Measurements from ENCODE around the gene DHDDS.
A peak's percentile ranks its signal among the peaks of the same experiment; 100 is the strongest.
"Not testable (repeated sequence)": the region's sequence is repeated elsewhere in the genome, so short reads cannot be mapped to it uniquely, and the experiment has no call there.

DHDDS gene

GRCh38 chr1:26476958-26477357 is 44.8 kb downstream of the DHDDS start:
- DNase-seq: no peak

- DNase-seq: peak; percentile 27
Observed at GRCh38 chr1:26477446-26478152, 45.5 kb downstream of the DHDDS start.

- no peak for DNase-seq
Observed at GRCh38 chr1:26478159-26478558, 46.0 kb downstream of the DHDDS start.

- DNase-seq: no peak
Observed at GRCh38 chr1:26478988-26479387, 46.9 kb downstream of the DHDDS start.

- peak; percentile 83 for DNase-seq
Observed at GRCh38 chr1:26482921-26483320, 50.8 kb downstream of the DHDDS start.

GRCh38 chr1:26483980-26484379 is 51.9 kb downstream of the DHDDS start:
- DNase-seq: peak; percentile 78

- no peak for DNase-seq
Observed at GRCh38 chr1:26490155-26490554, 58.0 kb downstream of the DHDDS start.

DNA sequence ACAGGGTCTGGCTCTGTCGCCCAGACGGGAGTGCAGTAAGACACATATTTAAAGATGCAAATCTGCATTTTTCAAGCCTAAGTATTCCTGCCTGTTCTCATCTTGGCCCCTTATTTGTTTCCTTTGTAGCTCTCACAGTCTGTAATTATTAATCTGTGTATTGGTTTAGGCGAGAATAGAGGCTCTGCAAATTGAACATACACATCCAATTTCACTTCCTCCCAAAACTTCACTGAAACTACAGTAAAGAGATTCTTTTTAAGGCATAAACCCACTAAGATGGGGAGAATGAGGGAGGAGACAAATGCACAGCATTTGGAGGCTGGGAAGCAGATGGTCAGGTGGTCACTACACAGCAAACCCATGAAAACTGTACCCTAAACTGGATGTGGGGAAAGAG is 61.1 kb downstream of the DHDDS start:
- DNase-seq: no peak

- no peak for DNase-seq
Observed at GRCh38 chr1:26493938-26494337, 61.8 kb downstream of the DHDDS start.

DNA sequence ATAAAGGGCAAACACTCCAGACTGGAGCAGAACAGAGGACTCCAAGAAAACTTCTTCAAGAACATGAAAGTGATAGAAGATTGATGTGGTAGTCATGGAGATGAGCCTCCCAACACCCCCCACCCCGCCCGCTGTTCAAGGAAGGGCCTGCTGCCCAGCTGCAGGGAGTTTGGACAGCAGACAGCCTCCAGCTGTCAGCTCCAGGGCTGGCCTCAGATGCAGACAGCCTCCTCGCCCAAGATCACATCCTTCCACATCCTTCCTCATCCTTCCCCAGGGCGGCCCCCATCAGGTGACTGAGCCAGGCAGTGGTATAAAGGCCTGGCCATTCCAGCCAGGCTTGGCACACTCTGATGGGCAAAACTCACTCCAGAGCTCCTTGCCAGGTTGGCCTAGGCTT is 64.7 kb downstream of the DHDDS start:
- DNase-seq: no peak

GRCh38 chr1:26498894-26499293 is 66.8 kb downstream of the DHDDS start:
- DNase-seq: no peak

DNA sequence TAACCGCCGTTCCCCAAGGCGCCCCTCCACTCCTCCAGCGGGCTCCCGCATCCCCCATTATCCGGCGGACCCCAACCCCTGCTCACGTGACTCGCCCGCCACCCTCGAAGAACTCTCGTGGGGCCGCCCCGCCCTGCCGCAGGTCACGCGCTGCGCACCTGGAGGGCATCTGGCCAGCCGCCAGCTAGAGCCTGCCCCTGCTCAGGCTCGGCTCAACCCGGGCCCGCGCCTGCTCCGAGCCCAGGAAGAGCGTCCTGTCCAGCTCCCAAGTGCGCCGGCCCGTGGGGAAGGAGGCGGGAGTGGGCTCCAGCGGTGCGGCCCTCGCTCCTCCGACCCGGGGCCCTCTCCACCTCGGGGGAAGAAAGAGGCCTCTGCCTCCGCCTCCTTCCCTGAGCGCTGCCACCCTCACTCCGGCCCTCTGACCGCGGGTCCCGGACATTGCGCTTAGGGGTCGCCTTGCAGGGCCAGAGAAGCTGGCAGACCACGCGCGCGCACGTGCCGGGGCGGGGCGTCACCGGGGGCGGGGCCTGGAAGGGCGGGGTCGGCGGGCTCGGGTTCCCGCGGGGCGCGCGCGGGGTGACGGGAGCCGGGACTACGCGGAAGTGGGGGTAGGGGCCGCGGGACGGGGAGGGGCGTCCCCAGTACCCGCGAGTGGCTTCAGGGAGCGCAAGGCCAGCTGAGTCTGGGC is 68.5 kb downstream of the DHDDS start:
- DNase-seq: no peak

- DNase-seq: peak; percentile 35
Observed at GRCh38 chr1:26510711-26511110, 78.6 kb downstream of the DHDDS start.

- DNase-seq: not testable (repeated sequence)
Observed at GRCh38 chr1:26515836-26516235, 83.7 kb downstream of the DHDDS start.

DNA sequence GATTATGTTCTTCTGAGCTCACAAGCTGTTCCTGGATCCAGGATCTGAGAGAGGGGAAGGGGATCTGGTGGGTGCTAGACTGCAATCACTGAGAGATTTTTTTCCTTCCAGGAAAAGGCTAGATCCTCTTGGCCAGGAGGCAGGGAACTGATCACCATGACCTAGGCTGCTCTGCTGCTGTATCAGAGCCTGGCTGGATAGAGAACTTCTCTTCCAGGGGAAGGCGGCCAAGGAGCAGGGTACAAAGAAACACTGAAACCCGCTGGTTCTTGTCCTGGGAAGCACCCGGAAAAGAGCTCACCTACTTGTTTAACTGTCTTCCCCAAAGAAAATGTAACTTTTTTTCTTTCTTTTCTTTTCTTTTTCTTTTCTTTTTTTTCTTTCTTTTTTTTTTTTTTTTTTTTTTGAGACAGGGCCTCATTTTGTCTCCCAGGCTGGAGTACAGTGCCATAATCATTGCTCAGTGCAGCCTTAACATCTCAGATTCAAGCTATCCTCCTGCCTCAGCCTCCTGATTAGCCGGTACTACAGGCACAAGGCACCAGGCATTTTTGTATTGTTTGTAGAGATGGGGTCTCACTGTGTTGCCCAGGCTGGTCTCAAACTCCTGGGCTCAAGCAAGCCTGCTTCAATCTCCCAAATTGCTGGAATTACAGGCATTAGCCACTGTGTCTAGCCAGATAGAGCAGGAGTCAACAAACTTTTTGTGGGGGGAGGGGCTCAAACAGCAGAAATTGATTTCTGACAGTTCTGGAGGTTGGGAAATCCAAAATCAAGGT is 85.1 kb downstream of the DHDDS start:
- DNase-seq: no peak

GRCh38 chr1:26517766-26518049 is 85.6 kb downstream of the DHDDS start:
- DNase-seq: no peak

- no peak for DNase-seq
Observed at GRCh38 chr1:26518355-26518754, 86.2 kb downstream of the DHDDS start.

- DNase-seq: no peak
Observed at GRCh38 chr1:26520339-26520738, 88.2 kb downstream of the DHDDS start.

Data from fibroblast of skin of back (primary cell).